HG02884 (cell line): ENCODE data around the gene DNAH8.

ENCODE experiments used
- ATAC-seq: cut with Tn5 transposase; IDR thresholded peaks from one replicate; pipeline ENCODE4 v1.9.1; 2021; ENCODE audit warnings: mild to moderate bottlenecking, moderate library complexity; ENCODE audit not compliant: unreplicated experiment

DNAH8 gene, protein sequence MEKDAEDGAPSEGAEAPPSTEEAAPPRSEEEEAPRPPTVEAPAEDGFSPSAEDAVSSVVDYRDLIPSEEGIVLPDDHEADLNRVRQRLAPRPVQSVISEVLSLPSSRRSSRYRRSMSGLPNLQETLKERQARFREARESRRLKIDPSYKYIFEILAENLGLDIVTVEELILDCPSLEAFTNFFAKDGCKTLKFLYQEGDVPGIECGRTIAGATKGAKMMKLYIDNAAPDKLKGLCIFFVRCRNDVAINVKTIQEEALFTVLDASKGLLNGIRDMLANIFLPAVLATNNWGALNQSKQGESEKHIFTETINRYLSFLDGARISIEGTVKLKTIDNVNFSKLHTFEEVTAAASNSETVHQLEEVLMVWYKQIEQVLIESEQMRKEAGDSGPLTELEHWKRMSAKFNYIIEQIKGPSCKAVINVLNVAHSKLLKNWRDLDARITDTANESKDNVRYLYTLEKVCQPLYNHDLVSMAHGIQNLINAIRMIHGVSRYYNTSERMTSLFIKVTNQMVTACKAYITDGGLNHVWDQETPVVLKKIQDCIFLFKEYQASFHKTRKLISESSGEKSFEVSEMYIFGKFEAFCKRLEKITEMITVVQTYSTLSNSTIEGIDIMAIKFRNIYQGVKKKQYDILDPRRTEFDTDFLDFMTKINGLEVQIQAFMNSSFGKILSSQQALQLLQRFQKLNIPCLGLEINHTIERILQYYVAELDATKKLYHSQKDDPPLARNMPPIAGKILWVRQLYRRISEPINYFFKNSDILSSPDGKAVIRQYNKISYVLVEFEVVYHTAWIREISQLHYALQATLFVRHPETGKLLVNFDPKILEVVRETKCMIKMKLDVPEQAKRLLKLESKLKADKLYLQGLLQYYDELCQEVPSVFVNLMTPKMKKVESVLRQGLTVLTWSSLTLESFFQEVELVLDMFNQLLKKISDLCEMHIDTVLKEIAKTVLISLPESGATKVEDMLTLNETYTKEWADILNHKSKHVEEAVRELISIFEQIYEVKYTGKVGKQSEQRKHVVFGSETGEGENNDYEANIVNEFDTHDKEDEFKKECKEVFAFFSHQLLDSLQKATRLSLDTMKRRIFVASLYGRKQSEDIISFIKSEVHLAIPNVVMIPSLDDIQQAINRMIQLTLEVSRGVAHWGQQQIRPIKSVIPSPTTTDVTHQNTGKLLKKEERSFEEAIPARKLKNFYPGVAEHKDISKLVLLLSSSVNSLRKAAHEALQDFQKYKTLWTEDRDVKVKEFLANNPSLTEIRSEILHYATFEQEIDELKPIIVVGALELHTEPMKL (N-terminal part only)

DNA sequence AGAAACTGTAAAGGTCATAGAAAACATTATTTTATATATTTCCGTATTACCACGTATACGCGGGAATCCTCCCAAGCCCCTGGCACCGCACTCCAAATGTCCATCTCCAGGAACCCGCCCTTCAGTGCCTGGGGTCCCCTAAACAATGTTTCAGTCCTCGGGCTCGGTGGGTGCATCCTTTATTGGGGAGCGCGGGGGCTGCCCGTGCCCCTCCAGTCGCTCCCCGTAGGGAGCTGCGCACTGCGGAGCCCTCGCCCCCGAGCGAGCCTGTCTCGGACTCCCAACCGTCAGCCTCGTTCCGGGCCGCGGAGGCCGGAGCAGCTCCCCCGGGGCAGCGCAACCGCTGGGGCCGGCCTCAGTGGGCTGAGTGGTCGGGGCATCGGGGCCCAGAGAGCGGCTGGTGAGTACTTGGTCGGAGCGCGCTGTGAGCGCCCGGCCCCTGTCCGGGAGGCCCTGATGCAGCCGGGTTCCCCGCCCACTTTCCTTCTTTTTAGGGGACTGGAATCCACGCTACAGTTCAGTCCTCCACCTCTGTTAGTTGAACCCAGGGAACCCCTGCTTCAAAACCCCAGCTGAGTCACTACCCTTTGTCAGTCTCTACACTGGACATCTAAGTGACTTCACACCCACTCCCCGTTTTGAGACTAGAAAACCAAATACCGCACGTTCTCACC, at the start of gene DNAH8:
DNAH8 (plus strand) TSS at position 296 of the 674 bp plus-strand sequence. CDS start 7,499 bp downstream, outside the sequence.
- no peak for ATAC-seq

DNA sequence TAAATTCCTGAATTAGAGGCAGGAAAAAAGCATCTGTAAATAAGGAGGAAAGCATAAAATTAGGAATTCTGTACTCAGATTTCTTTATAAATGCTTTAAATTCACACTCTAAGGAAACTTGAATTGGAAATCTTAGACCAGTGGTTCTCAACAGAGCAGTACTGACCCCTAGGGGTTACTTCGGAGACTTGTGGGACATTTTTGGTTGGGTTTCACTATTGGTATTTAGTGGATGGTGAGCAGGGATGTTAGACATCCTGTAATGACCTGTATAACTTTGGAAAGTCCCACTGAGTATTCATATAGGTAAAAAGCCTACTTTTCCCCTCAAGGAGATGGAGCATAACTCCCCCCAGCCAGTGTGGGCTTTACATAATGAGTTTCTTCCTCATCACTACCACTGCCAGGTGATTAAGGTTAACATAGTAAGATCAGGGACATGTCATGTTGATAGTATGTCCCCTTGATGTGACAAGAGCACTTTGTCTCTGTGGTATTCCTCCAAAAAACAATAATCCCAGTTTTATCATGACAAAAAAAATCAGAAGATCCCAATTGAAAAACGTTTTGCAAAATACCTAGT, 43.1 kb upstream of the DNAH8 start:
- peak; percentile 83 for ATAC-seq

DNA sequence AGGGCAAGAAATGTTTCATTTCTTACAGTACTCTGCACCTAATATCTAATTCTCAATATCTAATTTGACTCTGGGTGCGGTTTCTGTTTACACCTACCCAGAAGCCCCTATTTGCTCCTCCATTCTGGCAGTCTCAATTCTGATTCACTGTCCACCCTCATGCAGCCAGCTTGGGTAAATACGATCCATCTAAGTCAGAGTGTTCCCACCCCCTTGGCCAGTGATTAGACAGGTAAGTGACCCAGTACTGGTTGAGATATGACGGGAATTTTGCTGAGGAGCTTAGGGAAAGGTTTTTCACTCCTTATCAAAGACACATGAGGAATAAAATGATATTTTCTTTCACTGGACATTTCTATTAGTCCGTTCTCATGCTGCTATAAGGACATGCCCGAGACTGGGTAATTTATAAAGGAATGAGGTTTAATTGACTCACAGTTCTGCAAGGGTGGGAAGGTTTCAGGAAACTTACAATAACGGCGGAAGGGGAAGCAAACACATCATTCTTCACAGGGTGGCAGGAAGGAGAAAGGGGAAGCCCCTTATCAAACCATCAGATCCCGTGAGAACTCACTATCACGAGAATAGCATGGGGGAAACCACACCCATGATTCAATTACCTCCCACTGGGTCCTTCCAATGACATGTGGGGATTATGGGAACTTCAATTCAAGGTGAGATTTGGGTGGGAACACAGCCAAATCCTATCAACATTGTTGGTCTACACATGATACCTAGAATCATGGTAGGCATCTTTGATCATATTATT, 41.5 kb upstream of the DNAH8 start:
- no peak for ATAC-seq

DNA sequence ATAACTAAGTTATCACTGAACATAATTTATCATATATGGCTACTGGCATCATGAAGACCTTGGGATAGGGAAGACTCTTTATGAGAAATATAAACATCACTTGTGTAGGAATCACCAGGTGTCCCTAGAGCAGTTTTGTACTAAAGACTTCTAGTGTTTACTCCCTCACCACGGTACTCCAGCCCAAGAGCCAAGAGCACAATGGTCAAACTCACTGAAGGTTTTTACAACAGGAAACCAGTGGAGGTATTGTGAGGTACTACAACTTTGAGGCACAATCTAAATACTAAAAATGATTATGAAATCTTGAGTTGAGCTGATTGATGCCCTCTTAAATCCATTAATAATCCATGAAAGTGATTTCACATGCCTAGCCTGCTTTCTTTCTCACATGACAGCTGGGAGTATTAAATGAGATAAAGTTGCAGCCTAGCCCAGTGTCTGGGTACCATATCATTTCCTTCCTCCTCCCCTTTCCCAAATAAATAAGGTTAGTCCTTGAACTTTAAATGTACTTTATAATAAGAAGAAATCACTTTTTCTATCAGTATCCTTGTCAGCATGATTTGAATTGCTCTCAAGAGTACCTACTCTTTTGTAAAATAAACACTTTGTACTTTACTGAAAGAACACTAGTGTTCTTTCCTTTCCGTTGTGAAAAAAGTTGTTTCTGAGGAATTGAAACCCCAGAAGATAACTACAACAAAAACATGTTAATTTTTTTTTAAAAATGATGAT, 38.7 kb upstream of the DNAH8 start:
- ATAC-seq, result no peak

DNA sequence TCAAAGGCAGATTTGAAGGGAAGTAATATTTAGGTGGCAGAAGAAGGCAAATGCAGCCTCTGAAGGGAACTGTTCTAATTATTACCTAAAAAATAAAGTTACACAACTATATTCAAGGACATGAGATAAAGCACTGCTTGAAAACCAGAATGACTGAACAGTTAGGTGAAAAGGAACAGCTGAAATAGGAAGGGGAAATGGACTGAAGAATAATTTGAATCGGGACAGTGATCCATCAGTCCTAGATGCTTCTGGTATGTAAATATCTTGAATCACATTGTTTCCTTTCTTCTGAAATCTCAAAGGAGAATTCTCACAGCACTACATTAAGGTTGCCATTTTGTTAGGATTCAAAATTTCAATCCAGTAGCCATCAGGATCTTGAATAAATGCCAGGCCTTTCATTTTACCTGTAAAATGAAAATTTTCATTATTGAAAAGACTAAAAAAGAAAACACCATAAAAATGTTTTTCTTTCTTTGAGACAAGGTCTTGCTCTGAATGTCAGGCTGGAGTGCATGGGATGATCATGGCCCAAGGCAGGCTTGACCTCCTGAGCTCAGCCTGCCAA, 38.1 kb upstream of the DNAH8 start:
- no peak for ATAC-seq

DNA sequence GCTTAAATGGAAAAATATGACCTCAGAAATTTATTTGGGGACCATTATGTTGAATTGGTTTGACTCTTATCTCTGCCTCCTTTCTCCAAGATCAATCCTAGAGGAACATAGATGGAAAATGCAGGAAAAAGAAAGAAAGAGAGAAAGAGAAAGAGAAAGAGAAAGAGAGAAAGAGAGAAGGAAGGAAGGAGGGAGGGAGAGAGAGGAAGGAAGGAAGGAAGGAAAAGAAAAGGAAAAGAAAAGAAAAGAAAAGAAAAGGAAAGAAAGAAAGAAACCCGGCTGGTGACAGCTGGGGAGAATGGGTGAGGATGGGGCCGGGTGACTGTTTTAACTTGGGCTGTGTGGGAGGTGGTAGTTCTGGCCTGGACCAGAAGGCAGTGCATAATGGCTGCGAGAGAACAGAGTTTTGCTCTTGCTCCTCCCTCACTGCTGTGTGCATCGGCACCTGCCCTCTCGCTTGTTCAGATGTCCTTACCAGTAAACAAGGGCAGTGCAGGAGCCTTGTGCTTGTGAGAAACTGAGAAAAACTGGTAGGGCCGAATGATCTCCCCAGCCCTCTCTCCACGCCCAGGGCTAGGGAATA, 36.8 kb upstream of the DNAH8 start:
- ATAC-seq, result no peak

DNA sequence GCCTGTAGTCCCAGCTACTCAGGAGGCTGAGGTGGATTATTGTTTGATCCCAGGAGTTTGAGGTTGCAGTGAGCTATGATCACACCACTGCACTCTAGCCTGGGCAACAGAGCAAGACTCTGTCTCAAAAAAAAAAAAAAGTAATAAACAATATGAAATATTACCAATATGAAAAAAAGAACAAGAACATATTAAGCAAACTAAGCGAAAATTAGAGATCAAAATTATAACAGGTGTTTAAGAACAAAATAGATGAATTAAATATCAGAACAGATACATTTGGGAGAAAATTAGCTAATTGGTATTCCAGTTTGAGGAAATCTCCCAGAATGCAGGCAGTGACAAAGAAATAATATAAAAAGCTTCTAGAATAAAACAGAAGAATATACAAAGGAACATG, 35.4 kb upstream of the DNAH8 start:
- ATAC-seq, result no peak

DNA sequence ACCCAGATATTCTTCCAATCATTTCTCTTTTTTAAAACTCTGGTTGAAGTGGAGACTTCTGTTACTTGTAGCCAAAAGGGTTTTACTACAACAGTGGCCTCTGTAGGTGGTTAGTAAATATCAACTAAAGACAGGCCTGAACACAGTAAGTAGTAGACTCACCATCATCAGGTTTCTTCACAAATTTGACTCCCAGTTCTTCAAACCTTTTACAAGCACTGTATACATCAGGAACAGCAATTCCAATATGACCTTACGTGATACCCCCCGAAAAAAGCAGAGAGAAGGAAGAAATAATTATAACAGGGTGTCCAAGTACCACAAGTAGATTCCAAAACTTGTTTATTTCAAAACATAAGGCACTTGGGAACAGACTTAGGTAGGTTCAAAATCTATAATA, 33.3 kb upstream of the DNAH8 start:
- ATAC-seq, result no peak

DNA sequence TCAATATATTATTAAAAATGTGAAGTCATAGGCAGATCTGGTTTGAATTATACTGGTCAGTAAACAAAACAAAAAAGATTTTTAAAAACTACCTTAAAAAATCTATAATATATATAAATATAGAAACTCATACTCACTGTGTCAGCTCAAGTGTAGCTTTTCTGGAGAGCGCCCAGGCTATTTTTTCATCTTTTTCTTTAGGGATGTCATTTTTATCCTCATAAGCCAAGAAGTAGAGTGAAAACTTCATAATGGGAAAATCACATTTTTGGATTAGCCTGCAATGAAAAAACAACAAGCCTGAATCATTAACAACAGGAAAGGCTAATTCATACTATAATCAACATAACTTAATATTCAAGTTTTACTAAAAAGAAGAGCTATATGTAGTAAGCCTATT, 30.9 kb upstream of the DNAH8 start:
- ATAC-seq, result no peak

DNA sequence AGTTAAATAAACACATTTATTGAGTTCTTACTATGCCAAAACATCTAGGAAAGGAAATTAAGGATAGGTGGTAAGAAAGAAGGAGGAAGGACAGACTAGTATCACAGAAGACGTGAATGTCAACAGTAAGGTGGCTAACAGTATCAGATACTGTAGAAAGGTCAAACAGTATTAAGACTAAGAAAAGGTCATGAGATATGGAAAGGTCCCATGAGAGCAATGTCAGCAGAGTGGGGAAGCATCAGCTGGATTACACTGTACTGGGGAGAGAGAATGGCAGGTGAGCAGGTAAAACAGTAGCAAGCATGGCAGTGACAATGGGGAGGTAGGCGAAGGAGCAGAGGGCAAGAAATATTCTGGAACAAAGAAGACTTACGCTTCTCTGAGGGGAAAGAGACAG, 30.2 kb upstream of the DNAH8 start:
- no peak for ATAC-seq

DNA sequence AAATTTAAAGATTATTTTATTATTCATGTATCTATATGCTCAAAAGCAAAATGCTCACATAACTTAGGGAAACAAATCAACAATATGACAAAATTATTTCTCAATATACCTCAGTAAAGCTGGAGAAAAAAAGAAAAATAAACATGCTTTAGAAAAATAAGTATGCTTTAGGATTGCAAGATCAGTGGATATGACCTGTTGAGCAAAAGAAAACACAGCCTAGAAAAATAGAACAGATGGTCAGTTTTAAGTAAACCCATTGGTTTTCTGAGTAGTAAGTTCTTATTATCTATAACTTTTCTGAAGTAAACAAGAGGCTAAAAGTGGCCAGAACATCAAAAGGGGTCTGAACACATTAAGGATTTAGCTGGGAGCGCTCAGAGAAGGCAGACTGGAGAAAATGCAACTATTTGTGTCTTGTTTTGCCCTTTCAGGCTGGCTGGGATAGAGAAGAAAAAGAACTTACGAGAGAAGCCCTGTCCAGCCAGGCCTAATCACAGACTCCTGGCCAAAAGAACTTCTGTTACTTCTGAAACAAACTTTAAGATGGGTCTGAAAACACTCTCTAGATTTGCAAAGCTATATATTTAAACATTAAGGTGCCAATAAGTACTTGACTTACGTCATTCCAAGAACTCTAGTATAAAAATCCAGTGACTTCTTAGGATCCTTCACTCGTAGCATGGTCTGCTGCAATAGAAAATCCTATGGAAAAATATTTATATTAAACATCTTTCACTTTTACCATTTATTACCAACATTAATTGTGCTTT, 28.7 kb upstream of the DNAH8 start:
- ATAC-seq, result no peak

DNA sequence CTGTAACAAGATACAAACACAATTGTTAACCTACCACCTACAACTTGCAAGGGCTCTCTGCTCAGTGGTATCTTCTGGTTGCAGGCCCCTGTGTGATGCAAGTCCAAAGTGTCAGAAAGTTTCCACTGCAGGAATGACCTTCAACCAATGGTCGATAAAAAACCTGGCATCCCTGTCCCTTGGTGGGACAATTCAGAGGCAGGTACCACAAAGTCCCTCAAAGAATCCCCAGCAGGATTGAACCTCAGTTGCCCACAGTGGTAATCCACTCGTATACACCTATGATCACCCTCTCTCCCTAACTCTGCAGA, 28.1 kb upstream of the DNAH8 start:
- ATAC-seq, result no peak

DNA sequence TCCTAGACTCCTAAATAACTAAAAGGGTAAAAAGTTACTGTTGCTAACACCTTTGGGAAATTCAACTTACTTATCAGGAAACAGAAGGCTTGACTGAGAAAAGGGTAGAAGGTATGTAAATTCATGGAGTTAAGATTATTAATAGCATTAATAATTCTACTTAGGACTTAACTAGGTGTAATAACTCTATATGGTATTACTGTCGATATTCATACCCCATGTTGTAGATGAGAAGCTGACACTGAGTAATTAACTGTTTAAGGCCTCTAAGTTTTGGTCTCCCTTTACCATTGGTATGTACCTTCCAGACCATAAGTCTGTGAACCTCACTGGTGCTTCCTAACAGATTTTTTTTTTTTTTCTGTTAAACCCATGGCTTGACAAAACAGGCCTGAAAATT, 27.6 kb upstream of the DNAH8 start:
- no peak for ATAC-seq

DNA sequence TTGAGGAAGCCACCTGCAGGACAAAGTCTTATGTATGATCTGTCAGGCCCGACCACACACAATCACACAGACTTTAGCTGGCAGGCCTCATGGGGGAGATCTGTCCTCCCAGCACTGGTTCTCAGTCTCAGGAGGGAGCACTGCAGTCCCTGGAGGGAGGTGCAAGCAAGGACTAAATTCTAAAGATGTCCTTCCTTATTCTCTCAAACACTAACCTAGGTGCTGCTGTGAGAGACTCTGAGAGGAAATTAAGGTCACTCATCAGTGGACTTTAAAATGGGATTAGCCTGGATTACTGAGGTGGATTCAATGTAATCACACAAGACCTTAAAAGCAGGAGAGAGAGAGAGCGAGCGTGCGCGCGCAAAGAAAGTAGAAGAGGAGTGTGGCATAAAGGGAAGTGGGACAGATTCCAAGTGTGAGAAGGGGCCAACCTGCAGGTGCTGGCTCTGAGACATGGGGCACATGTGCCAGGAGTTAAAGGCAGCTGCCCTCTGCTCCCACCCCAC, 26.5 kb upstream of the DNAH8 start:
- ATAC-seq, result no peak

DNA sequence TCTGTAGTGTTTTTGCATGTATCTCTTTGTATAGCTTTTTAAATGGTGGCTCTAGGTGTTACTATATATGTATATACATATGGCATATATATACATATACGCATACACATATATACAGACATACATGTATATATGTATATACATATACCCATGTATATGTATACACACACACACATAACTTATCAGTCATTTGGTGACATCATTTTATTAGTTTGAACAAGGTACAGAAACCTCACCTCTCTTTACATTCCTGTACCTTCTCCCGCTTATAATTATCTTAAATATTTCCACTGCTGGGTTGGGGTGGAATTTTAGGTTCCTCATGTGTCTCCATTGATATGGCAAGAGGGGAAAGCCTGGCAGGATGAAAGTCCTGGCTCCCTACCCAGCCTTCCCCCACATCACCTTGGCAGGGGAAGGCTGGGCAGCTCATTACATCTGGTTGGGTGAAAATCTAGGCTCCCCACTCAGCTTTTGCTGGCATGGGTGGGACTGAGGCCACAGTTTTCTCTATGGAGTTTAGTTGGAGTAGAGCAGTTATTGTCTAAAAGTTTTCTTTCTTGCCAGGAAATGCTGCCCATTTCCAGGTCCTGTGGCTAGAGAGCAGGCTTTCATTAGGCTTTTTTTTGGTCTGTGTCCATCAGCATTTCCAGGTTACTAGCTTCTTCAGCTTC, 19.7 kb upstream of the DNAH8 start:
- ATAC-seq, result no peak

DNA sequence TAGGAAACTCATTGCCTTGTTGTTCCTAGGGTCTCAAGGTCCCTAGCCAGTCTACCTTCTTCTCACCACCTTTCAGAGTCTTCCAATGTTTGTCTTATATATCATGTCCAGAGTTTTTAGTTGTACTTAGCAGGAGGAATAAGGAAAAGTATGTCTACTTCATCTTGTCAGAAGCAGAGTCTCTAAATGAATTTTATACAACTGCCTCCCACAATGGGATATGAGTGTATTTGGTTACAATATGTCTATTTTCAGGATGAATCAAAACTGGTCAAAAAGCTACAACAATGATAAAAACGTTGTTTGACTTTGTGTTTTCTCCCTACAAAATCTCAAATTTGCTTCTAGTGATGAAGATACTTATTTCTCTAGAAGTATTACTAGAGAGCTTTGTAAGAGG, 19.2 kb upstream of the DNAH8 start:
- no peak for ATAC-seq

DNA sequence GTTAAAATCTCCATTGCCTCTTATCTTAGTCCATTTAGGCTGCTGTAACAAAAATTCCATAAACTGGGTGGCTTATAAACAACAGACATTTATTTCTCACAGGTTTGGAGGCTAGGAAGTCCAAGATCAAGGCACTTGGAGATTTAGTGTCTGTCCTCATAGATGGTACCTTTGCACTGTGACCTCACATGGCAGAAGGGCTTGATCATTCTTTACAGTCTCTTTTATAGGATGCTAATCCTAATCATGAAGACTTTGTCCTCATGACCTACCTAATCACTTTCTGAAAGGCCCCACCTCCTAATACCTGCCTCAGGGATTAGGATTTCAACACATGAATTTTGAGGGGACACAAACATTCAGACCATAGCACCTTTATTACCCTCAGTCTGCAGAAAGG, 18.8 kb upstream of the DNAH8 start:
- ATAC-seq, result no peak
